ENCODE measurements around the gene MIPEP. TPM values are rescaled to one million over a fixed set of nuclear protein-coding genes. Genes with fewer than 3 reads are reported as not detected.

The MIPEP gene
- polyA plus RNA-seq, 1 donor from 2014 or later, result 9.1 TPM

- Histone ChIP-seq H3F3A (ENCODE audit: insufficient read depth, low read length, poor library complexity, severe bottlenecking) (no peaks in the 10 kb centered on the region), H3K79me2 (replicated peaks; ENCODE audit: insufficient read depth, low read length) (no peaks in the 10 kb centered on the region), H3K9me3 (ENCODE audit: low read length) (no peaks in the 10 kb centered on the region), H3K27me3 (ENCODE audit: insufficient read depth, low read depth, low read length) (no peaks in the 10 kb centered on the region), H4K20me1 (ENCODE audit: insufficient read depth) (no peaks in the 10 kb centered on the region), H3K4me3 (ENCODE audit: low read length) (no peak overlapping the region), H3K4me2 (ENCODE audit: low read length) (no peak overlapping the region), H3K9ac (ENCODE audit: low read length) (no peak overlapping the region), H2AFZ (ENCODE audit: low read depth, low read length) (no peak overlapping the region), H3K9me2 (ENCODE audit: insufficient read depth, low read length) (no peaks in the 10 kb centered on the region), H3K36me3 (ENCODE audit: insufficient read depth, low read length) (no peaks in the 10 kb centered on the region), H3K27ac (ENCODE audit: low read length) (no peak overlapping the region)
- no peak for TF ChIP-seq POLR2AphosphoS5 (IDR thresholded peaks at IDR 0.05)
These were observed 117.2 kb downstream of the MIPEP start for GRCh38 chr13:23771956-23772355.

- H3K27me3 ChIP-seq (ENCODE audit: insufficient read depth, low read depth, low read length), result no peaks in the 10 kb centered on the region
- H3F3A ChIP-seq (ENCODE audit: insufficient read depth, low read length, poor library complexity, severe bottlenecking), result no peaks in the 10 kb centered on the region
- no peak overlapping the region for H3K4me2 ChIP-seq (ENCODE audit: low read length)
- no peak overlapping the region for H3K9ac ChIP-seq (ENCODE audit: low read length)
- H3K9me3 ChIP-seq (ENCODE audit: low read length), result no peaks in the 10 kb centered on the region
- H3K36me3 ChIP-seq (ENCODE audit: insufficient read depth, low read length), result no peaks in the 10 kb centered on the region
- H2AFZ ChIP-seq (ENCODE audit: low read depth, low read length), result no peak overlapping the region
- TF ChIP-seq SMC3 (conservative IDR thresholded peaks at IDR 0.05; ENCODE audit: poor library complexity) (no peak), EP300 (conservative IDR thresholded peaks at IDR 0.05; ENCODE audit: poor library complexity, severe bottlenecking) (no peak), CTCF (IDR thresholded peaks at IDR 0.05; ENCODE audit: poor library complexity, severe bottlenecking) (no peak), EZH2 (IDR thresholded peaks at IDR 0.05; ENCODE audit: borderline replicate concordance, insufficient read depth, low read length, poor library complexity, severe bottlenecking) (no peak), POLR2AphosphoS5 (IDR thresholded peaks at IDR 0.05) (no peak), TAF1 (IDR thresholded peaks at IDR 0.05; ENCODE audit: low read depth) (no peak), MXI1 (conservative IDR thresholded peaks at IDR 0.05; ENCODE audit: poor library complexity, severe bottlenecking) (no peak), RAD21 (conservative IDR thresholded peaks at IDR 0.05) (no peak), REST (IDR thresholded peaks at IDR 0.05; ENCODE audit: borderline replicate concordance) (no peak)
- no peaks in the 10 kb centered on the region for H3K9me2 ChIP-seq (ENCODE audit: insufficient read depth, low read length)
- no peak overlapping the region for H3K4me3 ChIP-seq (ENCODE audit: low read length)
- no peak overlapping the region for H3K27ac ChIP-seq (ENCODE audit: low read length)
- H4K20me1 ChIP-seq (ENCODE audit: insufficient read depth), result no peaks in the 10 kb centered on the region
- no peaks in the 10 kb centered on the region for H3K79me2 ChIP-seq (replicated peaks; ENCODE audit: insufficient read depth, low read length)
These were observed 117.6 kb downstream of the MIPEP start for GRCh38 chr13:23771552-23771951.

GRCh38 chr13:23770973-23771372 lies 118.2 kb downstream of the MIPEP start:
- Histone ChIP-seq H2AFZ (ENCODE audit: low read depth, low read length) (no peak overlapping the region), H3K9ac (ENCODE audit: low read length) (no peak overlapping the region), H3K36me3 (ENCODE audit: insufficient read depth, low read length) (no peaks in the 10 kb centered on the region), H3K4me3 (ENCODE audit: low read length) (no peak overlapping the region), H3K9me3 (ENCODE audit: low read length) (no peaks in the 10 kb centered on the region), H3K27ac (ENCODE audit: low read length) (no peak overlapping the region), H3K27me3 (ENCODE audit: insufficient read depth, low read depth, low read length) (no peaks in the 10 kb centered on the region), H3K79me2 (replicated peaks; ENCODE audit: insufficient read depth, low read length) (no peaks in the 10 kb centered on the region), H3K9me2 (ENCODE audit: insufficient read depth, low read length) (no peaks in the 10 kb centered on the region), H4K20me1 (ENCODE audit: insufficient read depth) (no peaks in the 10 kb centered on the region), H3F3A (ENCODE audit: insufficient read depth, low read length, poor library complexity, severe bottlenecking) (no peaks in the 10 kb centered on the region), H3K4me2 (ENCODE audit: low read length) (no peak overlapping the region)
- no peak for TF ChIP-seq EP300 (conservative IDR thresholded peaks at IDR 0.05; ENCODE audit: poor library complexity, severe bottlenecking)
- no peak for TF ChIP-seq RAD21 (conservative IDR thresholded peaks at IDR 0.05)

Measured in neural cell (in vitro differentiated cells).